ENCODE measurements around the gene NDUFS4. TPM values are rescaled to one million over a fixed set of nuclear protein-coding genes. Genes with fewer than 3 reads are reported as not detected.

The NDUFS4 gene
- total RNA-seq, 2 donors from 2014 or later = 87.3 to 97.2 TPM

- no peaks in the 10 kb centered on the region for H3K9me3 ChIP-seq
- H3K4me3 ChIP-seq = no peak overlapping the region
- intact Hi-C loops (cut with DNase I) = loop anchor here (10.0 kb wide), 1 partner anchor 667 kb away; no protein-coding TSS in a partner anchor
- no peaks in the 10 kb centered on the region for H3K4me1 ChIP-seq (replicated peaks)
- H3K27ac ChIP-seq = no peak overlapping the region
- no peaks in the 10 kb centered on the region for H3K36me3 ChIP-seq
- DNase-seq (ENCODE audit: low spot score) = no peak
- H3K27me3 ChIP-seq (replicated peaks; ENCODE audit: insufficient read depth) = peaks cover 2% of the 10 kb centered on the region
- TF ChIP-seq POLR2A (IDR thresholded peaks at IDR 0.05) (no peak), POLR2AphosphoS5 (IDR thresholded peaks at IDR 0.05) (no peak)
- TF ChIP-seq, protein P1, sequence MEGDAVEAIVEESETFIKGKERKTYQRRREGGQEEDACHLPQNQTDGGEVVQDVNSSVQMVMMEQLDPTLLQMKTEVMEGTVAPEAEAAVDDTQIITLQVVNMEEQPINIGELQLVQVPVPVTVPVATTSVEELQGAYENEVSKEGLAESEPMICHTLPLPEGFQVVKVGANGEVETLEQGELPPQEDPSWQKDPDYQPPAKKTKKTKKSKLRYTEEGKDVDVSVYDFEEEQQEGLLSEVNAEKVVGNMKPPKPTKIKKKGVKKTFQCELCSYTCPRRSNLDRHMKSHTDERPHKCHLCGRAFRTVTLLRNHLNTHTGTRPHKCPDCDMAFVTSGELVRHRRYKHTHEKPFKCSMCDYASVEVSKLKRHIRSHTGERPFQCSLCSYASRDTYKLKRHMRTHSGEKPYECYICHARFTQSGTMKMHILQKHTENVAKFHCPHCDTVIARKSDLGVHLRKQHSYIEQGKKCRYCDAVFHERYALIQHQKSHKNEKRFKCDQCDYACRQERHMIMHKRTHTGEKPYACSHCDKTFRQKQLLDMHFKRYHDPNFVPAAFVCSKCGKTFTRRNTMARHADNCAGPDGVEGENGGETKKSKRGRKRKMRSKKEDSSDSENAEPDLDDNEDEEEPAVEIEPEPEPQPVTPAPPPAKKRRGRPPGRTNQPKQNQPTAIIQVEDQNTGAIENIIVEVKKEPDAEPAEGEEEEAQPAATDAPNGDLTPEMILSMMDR (IDR thresholded peaks at IDR 0.05) = no peak
- WGBS = 92% methylated on average over 2 of the region's 2 CpGs
Observed at GRCh38 chr5:53557386-53557785, 3.1 kb upstream of the NDUFS4 start.

DNA sequence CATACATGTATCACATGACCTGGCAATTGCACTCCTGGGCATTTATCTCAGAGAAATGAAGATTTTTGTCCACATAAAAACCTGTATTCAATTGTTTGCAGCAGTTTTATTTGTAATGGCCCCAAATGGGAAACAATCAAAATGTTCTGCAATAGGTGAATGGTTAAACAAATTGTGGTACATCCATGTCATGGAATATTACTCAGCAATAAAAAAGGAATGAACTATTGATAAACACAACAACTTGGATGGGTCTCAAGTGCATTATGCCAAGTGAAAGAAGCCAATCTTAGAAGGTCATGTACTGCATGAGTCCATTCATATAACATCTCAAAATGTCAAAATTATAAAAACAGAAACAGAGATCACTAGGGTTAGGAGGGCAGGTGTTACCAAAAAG lies 1.5 kb upstream of the NDUFS4 start:
- intact Hi-C loops (cut with DNase I) = loop anchor here (10.0 kb wide), 1 partner anchor 666 kb away; no protein-coding TSS in a partner anchor
- Histone ChIP-seq H3K4me3 (no peak overlapping the region), H3K4me1 (replicated peaks) (no peaks in the 10 kb centered on the region), H3K27ac (no peak overlapping the region), H3K27me3 (replicated peaks; ENCODE audit: insufficient read depth) (peaks cover 2% of the 10 kb centered on the region), H3K36me3 (no peaks in the 10 kb centered on the region), H3K9me3 (no peaks in the 10 kb centered on the region)
- DNase-seq (ENCODE audit: low spot score) = no peak
- no peak for TF ChIP-seq POLR2AphosphoS5 (IDR thresholded peaks at IDR 0.05)
- TF ChIP-seq, protein P1 (IDR thresholded peaks at IDR 0.05) = no peak
- no peak for TF ChIP-seq POLR2A (IDR thresholded peaks at IDR 0.05)

GRCh38 chr5:53560028-53560427 lies 411 bp upstream of the NDUFS4 start:
- peak overlapping the region; percentile 58 to 61 for H3K4me3 ChIP-seq
- H3K27me3 ChIP-seq (replicated peaks; ENCODE audit: insufficient read depth) = peaks cover under 1% of the 10 kb centered on the region
- H3K27ac ChIP-seq = peak overlapping the region; percentile 75 to 81
- TF ChIP-seq, protein P1 (IDR thresholded peaks at IDR 0.05) = no peak
- TF ChIP-seq POLR2AphosphoS5 (IDR thresholded peaks at IDR 0.05) = no peak
- no peak for TF ChIP-seq POLR2A (IDR thresholded peaks at IDR 0.05)
- H3K4me1 ChIP-seq (replicated peaks) = no peaks in the 10 kb centered on the region
- 23% methylated on average over 5 of the region's 5 CpGs for WGBS
- DNase-seq (ENCODE audit: low spot score) = no peak
- intact Hi-C loops (cut with DNase I) = no loop called here
- H3K36me3 ChIP-seq = no peaks in the 10 kb centered on the region
- no peaks in the 10 kb centered on the region for H3K9me3 ChIP-seq

DNA sequence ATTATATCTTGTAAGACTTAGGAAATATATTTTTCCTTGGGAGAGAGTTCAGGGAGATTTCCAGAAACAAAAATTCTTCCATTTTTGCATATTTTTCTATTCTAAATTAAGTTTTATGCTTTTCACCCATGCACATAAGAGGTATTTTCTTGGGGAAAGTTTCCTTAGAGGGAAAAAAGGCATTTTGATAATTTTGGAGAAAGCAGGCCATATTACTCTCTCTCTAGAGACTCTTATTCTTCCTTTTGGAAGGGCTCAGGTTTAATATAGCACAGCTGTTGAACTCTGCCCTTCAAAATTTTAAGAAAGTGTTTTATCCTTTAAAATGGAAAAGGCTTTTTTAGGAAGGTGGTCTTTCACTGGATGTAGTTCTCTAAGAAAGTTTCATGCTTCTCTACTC lies 8.0 kb downstream of the NDUFS4 start:
- no peak for DNase-seq (ENCODE audit: low spot score)
- Histone ChIP-seq H3K36me3 (no peaks in the 10 kb centered on the region), H3K27me3 (replicated peaks; ENCODE audit: insufficient read depth) (no peaks in the 10 kb centered on the region), H3K27ac (no peak overlapping the region), H3K4me3 (no peak overlapping the region), H3K9me3 (no peaks in the 10 kb centered on the region), H3K4me1 (replicated peaks) (no peaks in the 10 kb centered on the region)
- TF ChIP-seq POLR2AphosphoS5 (IDR thresholded peaks at IDR 0.05) (no peak), POLR2A (IDR thresholded peaks at IDR 0.05) (no peak)
- TF ChIP-seq, protein P1 (IDR thresholded peaks at IDR 0.05) = no peak
- intact Hi-C loops (cut with DNase I) = no loop called here

- H3K9me3 ChIP-seq = no peaks in the 10 kb centered on the region
- no peaks in the 10 kb centered on the region for H3K36me3 ChIP-seq
- intact Hi-C loops (cut with DNase I) = no loop called here
- H3K27me3 ChIP-seq (replicated peaks; ENCODE audit: insufficient read depth) = no peaks in the 10 kb centered on the region
- H3K4me1 ChIP-seq (replicated peaks) = no peaks in the 10 kb centered on the region
- 38% methylated on average over 1 of the region's 1 CpG for WGBS
- H3K4me3 ChIP-seq = no peak overlapping the region
- DNase-seq (ENCODE audit: low spot score) = no peak
- H3K27ac ChIP-seq = no peak overlapping the region
- TF ChIP-seq, protein P1 (IDR thresholded peaks at IDR 0.05) = no peak
- no peak for TF ChIP-seq POLR2A (IDR thresholded peaks at IDR 0.05)
- no peak for TF ChIP-seq POLR2AphosphoS5 (IDR thresholded peaks at IDR 0.05)
Observed at GRCh38 chr5:53568871-53569270, 8.4 kb downstream of the NDUFS4 start.

All from prostate gland (tissue), 2 donors.